ENCODE results near the gene PRR16.
"Not testable (repeated sequence)": the region's sequence is repeated elsewhere in the genome, so short reads cannot be mapped to it uniquely, and the experiment has no call there.

DNA sequence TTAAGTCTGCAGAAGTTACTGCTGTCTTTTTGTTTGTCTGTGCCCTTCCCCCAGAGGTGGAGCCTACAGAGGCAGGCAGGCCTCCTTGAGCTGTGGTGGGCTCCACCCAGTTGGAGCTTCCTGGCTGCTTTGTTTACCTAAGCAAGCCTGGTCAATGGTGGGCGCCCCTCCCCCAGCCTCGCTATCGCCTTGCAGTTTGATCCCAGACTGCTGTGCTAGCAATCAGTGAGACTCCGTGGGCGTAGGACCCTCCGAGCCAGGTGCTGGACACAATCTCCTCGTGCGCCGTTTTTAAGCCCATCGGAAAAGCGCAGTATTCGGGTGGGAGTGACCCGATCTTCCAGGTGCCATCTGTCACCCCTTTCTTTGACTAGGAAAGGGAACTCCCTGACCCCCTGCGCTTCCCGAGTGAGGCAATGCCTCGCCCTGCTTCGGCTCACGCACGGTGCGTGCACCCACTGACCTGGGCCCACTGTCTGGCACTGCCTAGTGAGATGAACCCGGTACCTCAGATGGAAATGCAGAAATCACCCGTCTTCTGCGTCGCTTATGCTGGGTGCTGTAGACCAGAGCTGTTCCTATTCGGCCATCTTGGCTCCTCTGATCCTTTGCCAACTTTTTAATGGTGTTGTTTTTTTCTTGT, 37.3 kb upstream of the PRR16 start:
- TF ChIP-seq, protein P1, sequence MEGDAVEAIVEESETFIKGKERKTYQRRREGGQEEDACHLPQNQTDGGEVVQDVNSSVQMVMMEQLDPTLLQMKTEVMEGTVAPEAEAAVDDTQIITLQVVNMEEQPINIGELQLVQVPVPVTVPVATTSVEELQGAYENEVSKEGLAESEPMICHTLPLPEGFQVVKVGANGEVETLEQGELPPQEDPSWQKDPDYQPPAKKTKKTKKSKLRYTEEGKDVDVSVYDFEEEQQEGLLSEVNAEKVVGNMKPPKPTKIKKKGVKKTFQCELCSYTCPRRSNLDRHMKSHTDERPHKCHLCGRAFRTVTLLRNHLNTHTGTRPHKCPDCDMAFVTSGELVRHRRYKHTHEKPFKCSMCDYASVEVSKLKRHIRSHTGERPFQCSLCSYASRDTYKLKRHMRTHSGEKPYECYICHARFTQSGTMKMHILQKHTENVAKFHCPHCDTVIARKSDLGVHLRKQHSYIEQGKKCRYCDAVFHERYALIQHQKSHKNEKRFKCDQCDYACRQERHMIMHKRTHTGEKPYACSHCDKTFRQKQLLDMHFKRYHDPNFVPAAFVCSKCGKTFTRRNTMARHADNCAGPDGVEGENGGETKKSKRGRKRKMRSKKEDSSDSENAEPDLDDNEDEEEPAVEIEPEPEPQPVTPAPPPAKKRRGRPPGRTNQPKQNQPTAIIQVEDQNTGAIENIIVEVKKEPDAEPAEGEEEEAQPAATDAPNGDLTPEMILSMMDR (IDR thresholded peaks at IDR 0.05) = not testable (repeated sequence)
- not testable (repeated sequence) for TF ChIP-seq ZFX (IDR thresholded peaks at IDR 0.05; ENCODE audit: borderline replicate concordance)

Measured in 22Rv1 (cell line).